ACHN (cell line): ENCODE results near the gene CWC25.
"Not testable (repeated sequence)": the region's sequence is repeated elsewhere in the genome, so short reads cannot be mapped to it uniquely, and the experiment has no call there.

Experiments used
- DNase-seq: peaks from one replicate; pipeline ENCODE4 v3.0.0-alpha.2; 2015
- in situ Hi-C: cut with HindIII; loops from 2 replicates; pipeline ENCODE4 v1.10.0; 2017; ENCODE audit warnings: low sequenced_read_pairs, low pct_ligation_motif_present, low pct_unique_long_range_greater_than_20kb

CWC25 gene

DNA sequence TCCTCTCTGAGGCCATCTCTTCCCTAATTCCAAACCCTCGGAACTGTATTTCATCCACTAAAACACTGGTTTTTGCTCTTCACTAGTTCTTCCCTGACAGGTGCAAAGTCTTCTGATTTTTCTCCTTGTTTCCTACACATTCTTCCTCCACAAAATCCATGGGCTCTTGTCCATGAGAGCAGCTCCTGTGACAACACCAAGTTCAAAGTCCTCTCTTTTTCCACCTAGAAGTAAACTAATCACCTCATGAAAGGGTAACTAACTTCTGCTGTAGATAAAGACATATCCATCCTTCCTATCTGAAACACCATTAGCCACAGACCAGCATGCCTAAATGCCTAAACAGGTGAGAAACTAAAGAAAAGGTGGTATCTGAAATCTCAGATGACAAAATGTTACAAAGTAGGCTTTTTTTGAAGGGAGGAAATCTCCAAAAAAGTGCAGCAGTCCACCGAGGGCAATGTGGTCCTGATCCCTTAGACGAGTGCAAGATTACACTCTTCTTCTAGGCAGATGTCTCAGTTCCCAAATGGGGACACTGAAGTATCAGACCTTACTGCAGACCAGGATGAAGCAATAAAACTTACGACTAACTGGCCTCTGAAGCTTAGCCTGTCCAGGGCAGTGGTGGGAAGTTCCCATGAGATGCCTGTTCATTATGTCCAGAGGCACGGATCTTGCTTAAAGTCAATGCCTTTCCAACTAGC is 28.5 kb downstream of the CWC25 start:
- in situ Hi-C loops: no loop called here
- DNase-seq: no peak

GRCh38 chr17:38794221-38794620 is 30.9 kb downstream of the CWC25 start:
- DNase-seq: no peak
- in situ Hi-C loops: no loop called here

GRCh38 chr17:38791162-38791561 is 34.0 kb downstream of the CWC25 start:
- in situ Hi-C loops: no loop called here

DNA sequence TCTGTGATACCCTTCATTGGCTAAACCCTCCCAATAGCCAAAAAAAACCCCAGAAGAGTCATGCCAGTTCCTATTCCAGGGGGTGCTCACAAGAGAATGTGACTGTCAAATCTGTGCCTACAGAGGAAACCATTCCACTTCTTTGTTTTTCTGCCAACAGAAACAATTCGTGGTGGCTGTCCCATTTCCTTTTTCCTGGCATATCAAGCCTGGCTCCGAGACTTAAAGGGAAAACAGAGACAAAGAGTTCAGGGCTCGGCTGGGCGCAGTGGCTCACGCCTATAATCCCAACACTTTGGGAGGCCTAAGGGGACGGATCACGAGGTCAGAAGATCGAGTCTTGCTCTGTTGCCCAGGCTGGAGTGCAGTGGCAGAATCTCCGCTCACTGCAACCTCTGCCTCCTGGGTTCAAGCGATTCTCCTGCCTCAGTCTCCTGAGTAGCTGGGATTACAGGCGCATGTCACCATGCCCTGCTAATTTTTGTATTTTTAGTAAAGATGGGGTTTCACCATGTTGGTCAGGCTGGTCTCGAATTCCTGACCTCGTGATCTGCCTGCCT is 34.9 kb downstream of the CWC25 start:
- in situ Hi-C loops, DNase-seq: not testable (repeated sequence)

More at GRCh38 chr17:38791162-38791561, 34.0 kb downstream of the CWC25 start:
- no peak for DNase-seq

GRCh38 chr17:38789185-38789584 is 35.9 kb downstream of the CWC25 start:
- in situ Hi-C loops: no loop called here
- no peak for DNase-seq

GRCh38 chr17:38787999-38788398 is 37.1 kb downstream of the CWC25 start:
- in situ Hi-C loops, DNase-seq: not testable (repeated sequence)

GRCh38 chr17:38786372-38786771 is 38.7 kb downstream of the CWC25 start:
- in situ Hi-C loops: no loop called here

GRCh38 chr17:38783227-38783626 is 41.9 kb downstream of the CWC25 start:
- in situ Hi-C loops: no loop called here
- DNase-seq: no peak

More at GRCh38 chr17:38786372-38786771, 38.7 kb downstream of the CWC25 start:
- DNase-seq: no peak

DNA sequence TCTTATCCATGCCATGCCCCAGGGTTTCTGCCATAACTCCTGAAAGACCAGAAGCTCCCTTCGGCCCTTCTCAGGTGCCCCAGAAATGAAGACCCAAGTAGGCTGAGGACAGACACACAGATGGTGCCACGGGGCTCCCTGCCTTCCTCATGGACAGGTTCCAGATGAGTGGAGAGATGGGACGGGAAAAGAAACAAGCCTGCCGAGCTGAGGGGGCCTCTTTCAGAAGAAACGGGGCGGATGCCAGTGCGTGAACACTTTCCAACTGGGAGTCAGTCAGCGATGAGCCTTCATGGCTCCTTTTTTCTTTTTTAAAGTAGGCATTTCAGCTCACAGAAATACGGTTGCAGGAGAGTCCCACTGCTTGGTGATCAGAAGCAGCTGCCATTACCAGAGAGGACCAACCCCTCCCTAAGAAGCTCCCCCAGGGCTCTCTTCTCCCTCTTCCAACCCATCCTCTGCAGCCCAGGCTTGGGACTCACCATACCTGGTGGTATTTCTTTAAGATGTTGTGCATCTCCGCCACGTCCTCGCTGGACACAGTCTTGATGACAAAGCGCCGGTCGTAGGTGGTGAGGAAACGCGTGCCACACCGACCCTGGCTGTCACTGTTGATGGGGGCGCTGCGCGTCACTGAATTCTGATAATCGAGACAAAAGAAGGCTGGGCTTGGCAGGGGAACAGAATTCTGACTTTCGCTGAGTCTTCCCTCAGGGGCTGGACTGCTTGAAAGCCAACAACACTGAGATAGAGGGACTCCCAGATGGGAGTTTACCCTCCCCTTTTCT is 45.0 kb downstream of the CWC25 start:
- DNase-seq: no peak
- in situ Hi-C loops: no loop called here

DNA sequence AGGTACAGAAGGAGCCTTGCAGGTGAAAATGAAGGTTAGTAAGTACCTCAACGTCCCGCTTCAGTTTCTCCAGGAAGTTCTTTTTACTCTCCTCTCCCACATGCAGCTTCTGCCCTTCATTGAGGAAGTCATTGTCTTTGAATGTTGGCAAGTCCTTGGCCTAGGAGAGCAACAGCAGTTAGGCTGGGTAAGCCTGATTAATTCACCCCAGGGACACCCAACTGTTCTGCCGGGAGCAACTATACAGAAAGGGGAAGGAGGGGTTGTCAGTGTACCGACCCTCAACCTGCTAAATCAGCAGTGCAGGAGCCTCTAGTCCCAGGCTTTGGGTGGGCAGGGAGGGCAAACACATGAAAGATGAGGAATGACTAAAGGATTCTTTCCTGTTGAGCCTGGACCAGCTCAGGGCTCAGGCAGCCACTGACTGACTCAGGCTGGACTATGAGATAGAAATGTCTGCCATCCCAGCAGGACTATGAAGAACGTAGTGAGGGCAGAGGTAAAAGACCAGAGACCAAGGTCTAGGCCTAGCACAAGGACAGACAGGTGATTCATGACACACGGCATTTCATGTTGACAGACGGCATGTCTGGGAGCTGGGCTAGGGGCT is 47.4 kb downstream of the CWC25 start:
- no peak for DNase-seq
- in situ Hi-C loops: no loop called here

- in situ Hi-C loops: no loop called here
- no peak for DNase-seq
Observed at GRCh38 chr17:38773258-38773657, 51.9 kb downstream of the CWC25 start.

DNA sequence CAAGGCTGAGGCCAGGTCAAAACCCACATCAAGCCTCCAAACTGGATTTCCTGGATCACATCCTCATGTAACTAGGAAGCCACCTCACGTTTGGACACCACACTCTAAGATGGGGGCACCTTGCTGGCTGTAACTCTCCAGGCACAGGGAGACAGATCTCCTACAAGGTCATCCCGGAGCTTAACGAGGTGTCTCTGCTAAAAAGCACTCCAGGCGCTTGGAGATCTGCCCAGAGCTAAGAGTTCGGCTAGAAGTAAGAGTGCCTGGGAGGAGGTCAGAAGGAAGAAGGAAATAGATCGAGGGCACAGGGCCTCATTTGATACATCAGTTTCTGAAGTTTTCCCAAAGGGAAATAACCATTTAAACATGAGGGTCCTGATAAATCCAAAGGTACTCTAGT is 56.7 kb downstream of the CWC25 start:
- in situ Hi-C loops: no loop called here

GRCh38 chr17:38766341-38766740 is 58.8 kb downstream of the CWC25 start:
- in situ Hi-C loops: no loop called here
- no peak for DNase-seq

More for the DNA sequence above, 56.7 kb downstream of the CWC25 start:
- no peak for DNase-seq

- no peak for DNase-seq
- in situ Hi-C loops: no loop called here
Observed at GRCh38 chr17:38762231-38762630, 62.9 kb downstream of the CWC25 start.

DNA sequence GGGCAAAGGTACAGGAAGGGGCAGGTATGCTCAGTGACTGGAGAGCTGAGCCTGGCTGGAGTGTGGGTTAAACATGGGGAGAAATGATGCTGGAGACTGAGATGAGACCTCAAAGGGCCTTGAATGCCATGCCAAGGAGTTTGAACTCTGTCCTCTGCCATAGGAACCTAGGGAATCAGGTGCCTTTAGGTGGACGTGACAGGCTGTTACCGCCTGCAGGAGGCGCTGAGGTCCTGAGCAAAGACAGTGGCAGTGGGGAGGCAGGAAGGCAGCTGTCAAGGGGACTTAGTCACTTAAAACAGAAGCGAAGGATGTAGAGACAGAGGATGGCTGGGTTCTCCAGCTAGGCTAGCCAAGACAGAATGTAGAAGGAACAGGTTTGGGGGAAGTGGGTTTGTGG is 63.5 kb downstream of the CWC25 start:
- DNase-seq: peak; percentile 65
- in situ Hi-C loops: no loop called here

DNA sequence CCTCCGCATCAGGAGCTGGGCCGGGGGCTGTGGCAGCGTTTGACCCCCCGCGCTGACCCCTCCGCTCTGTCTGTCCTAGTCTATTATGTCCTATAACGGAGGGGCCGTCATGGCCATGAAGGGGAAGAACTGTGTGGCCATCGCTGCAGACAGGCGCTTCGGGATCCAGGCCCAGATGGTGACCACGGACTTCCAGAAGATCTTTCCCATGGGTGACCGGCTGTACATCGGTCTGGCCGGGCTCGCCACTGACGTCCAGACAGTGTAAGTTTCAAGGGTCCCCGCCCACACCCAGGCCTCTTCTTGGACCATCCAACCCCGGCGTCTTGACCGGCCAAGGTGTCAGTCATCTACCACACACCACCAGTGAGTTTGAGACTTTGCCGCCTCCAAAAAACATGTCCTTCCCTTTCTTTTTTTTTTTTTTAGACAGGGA is 72.0 kb downstream of the CWC25 start:
- DNase-seq: no peak
- in situ Hi-C loops: no loop called here

DNA sequence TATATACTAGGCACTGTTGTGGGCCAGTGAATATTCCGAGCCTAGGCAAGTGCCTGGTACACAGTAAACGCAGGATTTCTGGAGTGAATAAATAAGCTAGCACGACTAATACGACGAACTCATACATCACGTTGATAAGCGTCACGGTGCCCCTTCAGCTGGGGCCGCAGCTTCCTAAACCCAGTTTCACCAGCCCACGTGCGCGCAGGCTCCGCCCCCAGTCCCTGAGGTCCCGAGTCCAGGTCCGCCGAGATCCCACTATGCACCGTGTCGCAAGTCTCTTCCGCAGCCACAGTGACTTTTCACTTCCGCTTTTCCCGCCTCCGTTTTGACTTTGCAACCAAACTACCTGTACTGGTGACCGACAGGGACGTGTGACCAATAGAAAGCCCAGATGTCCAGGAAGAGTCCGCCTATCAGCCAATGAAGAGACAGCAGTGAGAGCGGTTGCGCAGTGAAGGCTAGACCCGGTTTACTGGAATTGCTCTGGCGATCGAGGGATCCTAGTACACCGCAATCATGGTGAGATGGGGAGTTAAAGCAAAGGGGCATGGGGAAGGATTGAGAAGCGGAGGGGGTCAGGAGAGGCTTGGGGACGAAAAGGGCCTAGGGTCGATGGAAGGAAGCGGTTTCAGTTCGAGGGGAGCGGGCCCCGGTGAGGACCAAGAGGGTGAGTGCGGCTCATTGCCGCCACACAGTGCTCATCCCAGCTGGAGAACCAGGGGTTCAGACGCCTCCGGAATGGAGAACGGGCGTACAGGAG is 72.6 kb downstream of the CWC25 start, which contains the start of gene PSMB3:
PSMB3 (plus strand) TSS at position 434 of the 763 bp plus-strand sequence; CDS start at position 520, 86 bp downstream.
- peak; percentile 100 for DNase-seq
- in situ Hi-C loops: no loop called here

DNA sequence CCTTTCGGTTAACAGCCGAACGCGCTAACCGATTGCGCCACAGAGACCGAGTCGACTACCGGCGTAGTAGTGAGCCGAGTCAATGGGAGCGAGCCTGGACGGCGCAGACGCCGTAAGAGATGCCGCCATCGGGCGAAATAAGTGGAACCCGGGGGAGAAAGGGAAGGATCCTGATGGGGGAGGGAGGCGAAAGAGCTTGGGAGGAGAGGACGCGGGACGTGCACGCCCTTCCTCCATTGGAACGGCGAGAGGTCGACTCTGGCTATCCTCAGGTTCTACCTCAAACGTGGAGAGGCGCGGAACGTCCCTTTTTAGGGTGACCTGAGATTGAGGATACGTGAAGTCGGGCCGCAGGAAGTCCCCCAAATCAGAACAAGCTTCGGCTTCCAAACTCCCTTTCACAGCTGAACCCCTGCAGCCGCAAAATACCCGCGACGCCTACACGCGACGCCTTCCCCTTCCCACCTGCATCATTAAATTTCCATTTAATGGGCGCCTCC is 73.3 kb downstream of the CWC25 start:
- DNase-seq: peak; percentile 91
- in situ Hi-C loops: no loop called here
